Activated CD4-positive, alpha-beta T cell treated with anti-CD3 and anti-CD28 coated beads for 4 hours (primary cell): ENCODE results near the gene WDR82.

Experiments used
- DNase-seq, 2 donors: peaks; one replicate each; pipeline ENCODE4 v3.0.0-alpha.2; 2020

Gene WDR82

GRCh38 chr3:52306978-52307377, 28.5 kb upstream of the WDR82 start:
- DNase-seq: no peak

- no peak for DNase-seq
These were observed 27.5 kb upstream of the WDR82 start for GRCh38 chr3:52305926-52306325.

GRCh38 chr3:52303811-52304210, 25.4 kb upstream of the WDR82 start:
- DNase-seq: no peak

- no peak for DNase-seq
These were observed 24.1 kb upstream of the WDR82 start for GRCh38 chr3:52302426-52303145.

GRCh38 chr3:52299879-52300611, 21.6 kb upstream of the WDR82 start:
- no peak for DNase-seq

DNA sequence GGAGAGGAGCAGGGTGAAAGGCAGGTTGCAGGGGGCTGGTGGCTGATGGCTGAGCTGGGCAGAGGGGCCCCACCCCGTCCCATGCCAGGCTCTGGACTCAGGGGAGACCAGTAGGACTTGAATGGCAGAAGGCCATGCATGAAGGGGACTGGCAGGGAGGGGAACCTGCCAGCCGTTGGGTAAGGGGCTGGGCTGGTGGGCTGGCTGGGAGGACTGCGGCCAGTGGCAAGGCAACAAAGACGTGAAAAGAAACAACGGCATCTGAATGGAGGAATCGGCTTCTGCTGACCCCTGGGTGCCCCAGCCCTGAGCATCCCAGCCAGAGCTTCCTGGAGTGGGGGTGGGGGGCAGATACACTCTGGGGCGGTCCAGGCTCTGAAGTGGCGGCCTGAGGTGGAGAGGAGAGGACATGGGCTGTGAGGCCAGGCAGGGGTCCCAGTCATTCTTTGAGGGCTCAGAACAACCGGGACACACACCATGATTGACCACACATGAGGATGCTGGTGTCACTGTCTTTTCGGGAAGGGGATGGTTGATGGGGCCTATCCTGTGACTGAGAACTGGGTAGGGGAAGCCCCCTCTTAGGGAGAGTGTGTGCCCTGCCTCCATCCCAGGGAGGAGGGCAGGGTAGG, 20.9 kb upstream of the WDR82 start:
- no peak for DNase-seq

- no peak for DNase-seq
These were observed 20.0 kb upstream of the WDR82 start for GRCh38 chr3:52298149-52299098.

GRCh38 chr3:52297242-52298148, 19.0 kb upstream of the WDR82 start:
- DNase-seq: no peak

DNA sequence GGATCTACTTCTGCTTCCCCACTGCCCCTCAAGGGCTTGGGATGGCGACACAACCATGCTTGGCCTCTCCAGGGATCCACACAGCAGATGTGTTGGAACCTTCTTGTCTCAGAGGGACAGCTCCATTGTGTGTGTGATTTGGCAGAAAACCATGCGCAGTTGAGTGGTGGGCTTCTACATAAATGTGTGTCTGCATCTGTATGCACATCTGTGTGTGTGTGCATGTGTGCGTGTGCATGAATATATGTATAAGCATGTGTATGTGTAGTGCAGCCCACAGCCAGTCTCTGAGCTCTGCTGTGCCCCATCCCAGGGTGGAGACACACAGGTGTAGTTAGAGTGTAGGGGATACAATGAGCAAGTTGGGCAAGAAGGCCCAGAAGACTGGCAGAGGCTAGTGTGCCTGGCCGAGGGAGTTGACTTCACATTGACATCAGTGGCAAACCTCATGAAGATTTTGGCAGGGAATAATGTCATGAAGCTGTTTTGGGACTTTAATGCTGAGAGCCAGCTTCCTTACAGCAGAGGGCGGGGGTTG, 17.3 kb upstream of the WDR82 start:
- DNase-seq: no peak

DNA sequence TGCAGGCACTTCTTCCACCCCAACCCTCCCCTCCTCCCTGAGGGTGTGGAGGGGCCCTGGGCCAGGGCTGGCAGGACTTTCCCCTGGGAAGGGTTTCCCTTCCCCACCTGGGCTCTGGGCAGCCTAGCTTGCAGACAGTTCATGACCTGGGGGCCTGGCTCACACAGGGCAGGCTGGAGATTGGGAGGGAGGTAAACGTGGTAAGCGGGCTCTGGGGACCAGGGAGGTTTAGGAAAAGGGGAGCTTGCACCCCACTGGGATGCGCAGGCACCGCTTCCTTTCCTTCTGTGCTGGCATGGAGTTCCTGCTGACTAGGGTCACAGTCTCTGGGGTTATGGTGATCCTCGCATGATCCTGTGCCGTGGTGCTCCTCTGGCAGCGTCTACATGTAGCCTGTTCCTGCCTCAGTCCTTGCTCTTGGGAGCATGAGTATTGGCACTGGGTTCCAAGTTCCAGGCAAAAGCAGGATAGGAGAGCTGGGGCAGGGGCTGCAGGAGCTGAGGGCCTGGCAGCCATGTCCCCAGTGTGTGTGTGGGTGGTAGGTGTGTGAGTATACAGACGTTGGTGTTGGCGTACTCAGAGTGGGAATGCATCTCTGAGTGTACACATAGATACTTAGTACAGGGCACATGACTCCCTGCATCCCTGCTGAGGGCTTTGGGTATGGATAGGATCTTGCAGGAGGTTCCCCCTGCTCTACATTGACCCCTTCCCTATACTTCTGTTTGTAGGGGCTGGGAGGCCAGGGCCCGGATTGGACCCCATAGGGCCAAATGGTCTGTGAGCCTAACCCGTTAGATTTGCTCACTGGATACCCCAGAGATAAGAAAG, 16.1 kb upstream of the WDR82 start:
- DNase-seq: no peak

DNA sequence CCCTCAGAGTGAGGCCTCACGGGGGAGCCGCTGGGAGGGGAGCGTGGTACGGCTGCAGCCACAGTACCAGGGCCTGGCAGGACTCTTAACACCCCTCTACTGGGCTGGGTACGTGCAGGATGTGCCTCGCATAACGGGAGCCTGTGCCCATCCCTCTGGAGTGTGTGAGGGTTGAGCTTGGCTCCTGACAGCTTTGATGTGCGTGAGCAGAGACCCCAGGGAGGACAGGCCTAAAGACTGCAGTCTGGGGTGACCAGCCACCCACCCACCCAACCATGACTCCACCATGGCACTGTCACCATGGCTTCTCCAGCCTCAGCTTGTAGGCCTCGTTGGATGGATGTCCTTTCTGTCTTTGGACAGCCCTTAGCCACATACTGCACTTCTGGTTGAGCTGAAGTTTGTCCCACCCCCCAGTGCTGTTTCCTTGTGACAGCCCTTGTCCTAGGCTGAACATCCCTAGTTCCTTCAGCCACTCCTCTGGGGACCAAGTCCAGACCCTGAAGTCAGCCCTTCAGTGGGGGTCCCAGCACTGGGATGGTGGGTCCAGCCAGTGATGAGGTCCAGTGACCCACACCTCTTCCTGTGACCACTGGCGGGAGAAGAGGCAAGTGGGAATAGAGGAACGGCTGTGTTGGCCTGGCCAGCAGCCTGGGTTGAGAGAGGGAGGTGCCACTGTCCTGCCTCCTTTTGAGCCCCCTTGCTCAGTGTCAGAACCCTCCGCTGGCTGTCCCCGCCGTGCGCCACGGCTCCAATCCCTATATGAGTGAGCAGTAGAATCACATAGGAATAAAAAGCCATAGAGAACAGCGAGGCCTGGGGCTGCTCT, 15.3 kb upstream of the WDR82 start:
- no peak for DNase-seq

GRCh38 chr3:52292247-52293065, 14.0 kb upstream of the WDR82 start:
- DNase-seq: no peak

- DNase-seq: peak; percentile 36 to 48
These were observed 13.2 kb upstream of the WDR82 start for GRCh38 chr3:52291508-52292181.

DNA sequence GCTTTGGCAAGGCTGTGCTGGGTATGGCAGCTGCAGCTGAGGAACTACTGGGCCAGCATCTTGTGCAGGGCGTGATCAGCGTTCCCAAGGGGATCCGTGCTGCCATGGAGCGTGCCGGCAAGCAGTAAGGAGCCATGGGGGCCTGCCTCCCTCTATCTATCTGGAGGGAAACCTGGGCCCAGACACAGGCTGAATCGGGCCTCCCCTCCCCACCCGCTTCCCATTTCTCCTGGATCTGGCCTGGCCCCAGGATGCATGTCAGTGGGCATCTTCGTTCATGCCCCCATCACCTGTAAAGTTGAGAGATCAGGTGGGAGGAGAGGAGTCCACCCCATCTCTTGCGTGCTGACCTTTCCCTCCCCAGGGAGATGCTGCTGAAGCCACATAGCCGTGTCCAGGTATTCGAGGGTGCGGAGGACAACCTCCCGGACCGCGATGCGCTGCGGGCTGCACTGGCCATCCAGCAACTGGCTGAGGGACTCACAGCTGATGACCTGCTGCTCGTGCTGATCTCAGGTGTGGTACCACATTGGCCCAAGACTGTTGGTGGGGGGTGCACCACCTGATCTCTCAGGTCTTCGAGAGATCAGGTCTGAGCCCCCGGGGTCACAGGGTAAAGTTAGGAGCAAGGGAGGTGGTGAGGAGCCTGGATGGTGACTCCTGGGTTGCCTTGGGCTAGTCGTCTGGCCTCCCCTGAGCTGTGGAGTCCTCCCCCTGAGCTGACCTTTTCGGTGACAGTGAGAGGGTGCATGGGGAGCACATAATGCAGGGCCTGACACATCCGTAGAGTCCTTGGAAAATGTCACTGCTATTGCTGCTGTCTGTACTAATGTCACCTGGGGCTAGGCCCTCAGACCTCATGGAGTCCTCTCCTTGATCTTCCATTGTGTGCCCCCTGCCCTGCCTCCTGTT, 12.4 kb upstream of the WDR82 start:
- DNase-seq: no peak

- no peak for DNase-seq
These were observed 11.5 kb upstream of the WDR82 start for GRCh38 chr3:52289747-52290595.

- DNase-seq: no peak
These were observed 10.9 kb upstream of the WDR82 start for GRCh38 chr3:52289338-52289746.
